SH-SY5Y (cell line): ENCODE data around the gene ARHGAP40.

ENCODE experiments used
- GATA2 ChIP-seq: IDR thresholded peaks from 2 replicates; pipeline ENCODE4 v1.6.1; 2011; ENCODE audit warnings: mild to moderate bottlenecking, low read depth, low read length
- GATA3 ChIP-seq: IDR thresholded peaks from 2 replicates; pipeline ENCODE4 v1.6.1; 2011; ENCODE audit warnings: low read depth, mild to moderate bottlenecking, low read length, moderate library complexity

- no peak for TF ChIP-seq GATA3
- TF ChIP-seq GATA2 = no peak
Observed at GRCh38 chr20:38612751-38613515, 11.3 kb downstream of the ARHGAP40 start.
